Adrenal gland (tissue), 19 donors: ENCODE data around the gene ZNF829. TPM values are rescaled to one million over a fixed set of nuclear protein-coding genes. Genes with fewer than 3 reads are reported as not detected.

Experiments
- DNase-seq, 7 donors: peaks; one replicate each; pipeline ENCODE4 v3.0.0-alpha.2; 2019 to 2020
- H3K27ac ChIP-seq, 5 donors: fragments of 200-600 bp; sonication (generic) in 4 of 5; 1 replicate in 3 of 5; 2 replicates in 2 of 5; pipeline versions ENCODE4 v1.5.1 to v1.8.0; 2016 to 2020; ENCODE audit warnings: mild to moderate bottlenecking in 1 of 5
- H3K27me3 ChIP-seq: fragments of 200-600 bp; 2 replicates; pipeline ENCODE4 v1.8.0; 2021
- H3K36me3 ChIP-seq, 2 donors: fragments of 200-600 bp; replicated peaks in 1 of 2; 1 replicate in 1 of 2; 2 replicates in 1 of 2; pipeline versions ENCODE4 v1.5.1 to v1.8.0; 2018 to 2022
- H3K4me1 ChIP-seq, 2 donors: fragments of 200-600 bp; replicated peaks in 1 of 2; 1 replicate in 1 of 2; 2 replicates in 1 of 2; pipeline versions ENCODE4 v1.5.1 to v1.8.0; 2018 to 2021
- H3K4me3 ChIP-seq, 4 donors: fragments of 200-600 bp; sonication (generic) in 3 of 4; one replicate each; pipeline ENCODE4 v1.5.1; 2016 to 2018
- H3K9me3 ChIP-seq, 3 donors: fragments of 200-600 bp; sonication (generic) in 1 of 3; replicated peaks in 1 of 3; 1 replicate in 2 of 3; 2 replicates in 1 of 3; pipeline versions ENCODE4 v1.5.1 to v1.8.0; 2016 to 2021
- POLR2A ChIP-seq, 2 donors: fragments of 450-650 bp; IDR thresholded peaks; one replicate each; pipeline ENCODE4 v1.6.1; 2017; ENCODE audit warnings: antibody characterized with exemption in 2 of 2, mild to moderate bottlenecking in 2 of 2, moderate library complexity in 1 of 2
- WGBS, 4 donors: extraction: QIAGEN DNeasy Blood & Tissue Kit in 2 of 4; methylation state at CpG; one replicate each; pipeline versions ENCODE4 v1.1.5 to v1.1.7; 2013 to 2017; 5-methylcytosine and 5-hydroxymethylcytosine counted together
- intact Hi-C, 2 donors: fragments of 100-400 bp; cut with DNase I; formaldehyde crosslinking; loops; one replicate each; pipeline versions ENCODE4 v1.14.1 to v1.15.0; 2022 to 2023
- long read RNA-seq, 10 donors: library from polyadenylated mRNA in 3 of 10; unstranded in 2 of 10; stranded (forward) in 1 of 10; transcript quantifications; one replicate each; pipeline ENCODE4 v2.0.0 and lab custom pipeline, GENCODE V29; 2021 to 2026
- polyA plus RNA-seq, 3 donors: library from polyadenylated mRNA; stranded (reverse); fragments of 200-250 nt in 2 of 3; fragments of 350-450 nt in 1 of 3; fragmentation: Illumina TruSeq in 1 of 3; extraction: RNeasy Lipid Tissue Mini Kit (QIAGEN cat#74804) in 1 of 3; gene quantifications; one replicate each; pipeline ENCODE4 v1.2.3, GENCODE V29; 2013 to 2014
- total RNA-seq, 9 donors: library from RNA; depleted of rRNA in 4 of 9; stranded (reverse); fragments of >200 nt in 4 of 9; fragments of 120-200 nt in 1 of 9; fragmentation: NEBNext Ultra II Directional in 1 of 9; extraction: Animal tissue kit (Norgen Biotek cat#: 25700) in 1 of 9; gene quantifications; one replicate each; pipeline versions ENCODE4 v1.1.0 to v1.2.4, GENCODE V29; 2013 to 2023
- TF ChIP-seq, protein P1 (sequence below), 6 experiments: fragments of 450-650 bp in 4 of 6; fragments of 200-600 bp in 2 of 6; sonication (generic) in 1 of 6; IDR thresholded peaks; 1 replicate in 5 of 6; 2 replicates in 1 of 6; pipeline versions ENCODE4 v1.5.1 to v1.8.0; 2016 to 2021; ENCODE audit warnings: antibody characterized with exemption in 6 of 6, mild to moderate bottlenecking in 2 of 6, moderate library complexity in 1 of 6
- donor health status: healthy with polysubstance abuse.
- donor health status: Bipolar disorder and iron deficiency.
- donor health status: DM: yes; HTN: yes; CAD: no.
- donor health status: DM: no; HTN: no; CAD: no.
- donor health status: DM: no; HTN: no; CAD: no.
- donor health status: DM: yes; HTN: yes; CAD: no.

Gene ZNF829
- 1 to 10 TPM; 3.3 to 6.2 (median 4.2) TPM for total RNA-seq
- 1 to 10 TPM in 1 of 3 donors, under 1 TPM in 2; 0.64 to 4.3 (median 0.97) TPM for polyA plus RNA-seq
- long read RNA-seq, donor 1 = 0 reads
- long read RNA-seq, donor 2 = 0 reads
- long read RNA-seq, donor 3, partial matches to known transcripts = 0 of 1 reads
- long read RNA-seq, donor 3, other reads (novel, unspliced or antisense) = 0 of 1 reads
- long read RNA-seq, donor 4, partial matches to known transcripts = 0 of 1 reads
- long read RNA-seq, donor 4, other reads (novel, unspliced or antisense) = 1 of 1 reads
- long read RNA-seq, donor 5, partial matches to known transcripts = 0 of 1 reads
- long read RNA-seq, donor 5, other reads (novel, unspliced or antisense) = 1 of 1 reads
- long read RNA-seq, donor 6, partial matches to known transcripts = 0 of 1 reads
- long read RNA-seq, donor 6, other reads (novel, unspliced or antisense) = 1 of 1 reads
- long read RNA-seq, donor 7 = 0 reads
- long read RNA-seq, donor 8 = 0 reads
- long read RNA-seq, donor 9, partial matches to known transcripts = 0 of 1 reads
- long read RNA-seq, donor 9, other reads (novel, unspliced or antisense) = 0 of 1 reads
- long read RNA-seq, donor 10 = 0 reads

DNA sequence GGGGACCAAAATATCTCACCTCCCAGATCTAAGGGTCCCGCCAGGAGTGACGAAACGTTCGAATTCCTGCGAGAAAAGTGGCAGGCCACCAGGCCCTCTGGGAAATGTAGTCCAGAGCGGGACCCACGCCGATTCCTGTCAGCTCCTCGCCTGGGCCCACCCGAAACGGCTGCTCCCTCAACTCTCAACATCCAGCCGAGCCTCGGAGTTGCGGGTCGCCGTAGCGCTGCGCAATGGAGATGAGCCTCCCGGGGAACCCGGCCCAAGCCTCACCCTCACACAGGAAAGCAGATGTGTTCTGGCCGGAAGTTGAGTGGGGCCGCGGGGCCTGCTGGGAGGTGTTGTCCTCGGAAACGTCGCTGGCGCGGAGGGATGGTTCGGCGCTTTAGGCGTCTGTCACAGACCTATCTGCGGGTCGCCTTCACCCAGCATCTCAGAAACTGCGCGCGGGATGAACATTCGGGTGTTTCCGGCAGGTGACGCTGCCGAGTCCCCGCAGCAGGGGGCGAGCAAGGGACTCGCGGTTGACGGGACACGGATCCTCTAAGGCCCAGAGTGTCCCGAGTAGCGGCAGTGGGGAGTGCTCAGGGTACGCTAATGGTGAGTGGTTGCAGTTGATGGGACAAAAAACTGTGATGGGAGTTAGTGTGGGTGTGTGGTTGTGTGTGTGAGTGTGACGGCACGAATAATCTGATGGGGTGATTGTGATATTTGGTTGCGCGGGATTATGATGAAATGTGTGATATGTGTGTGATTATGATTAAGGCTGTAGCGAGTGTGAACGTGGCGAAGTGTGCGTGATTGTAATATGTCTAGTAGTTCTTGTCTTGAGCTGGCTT lies at the start of gene ZNF829, which contains the start of gene ZNF568:
ZNF829 (minus strand) TSS at position 300 of the 839 bp plus-strand sequence. CDS start 1,124 bp downstream, outside the sequence.
ZNF568 (plus strand) TSS at position 341 of the 839 bp plus-strand sequence. CDS start 6,439 bp downstream, outside the sequence.
- peak within 1 kb of the TSS; percentile 57 to 90 (median 86) for H3K4me3 ChIP-seq
- intact Hi-C loops = no loop called here
- no peaks in the 10 kb centered on the region for H3K27me3 ChIP-seq
- H3K36me3 ChIP-seq = peaks cover 0 to 14% of the 10 kb centered on the region in 2 donors
- no peaks in the 10 kb centered on the region for H3K9me3 ChIP-seq
- H3K27ac ChIP-seq = peak within 1 kb of the TSS; percentile 77 to 99 (median 90)
- peaks cover 8 to 10% of the 10 kb centered on the region in 2 donors for H3K4me1 ChIP-seq
- peak; percentile 90 to 96 (median 94) for DNase-seq
- 0 to 1% (median 0%) methylated on average over 34 to 57 of the region's 57 CpGs for WGBS, 4 donors
- TF ChIP-seq, protein P1, sequence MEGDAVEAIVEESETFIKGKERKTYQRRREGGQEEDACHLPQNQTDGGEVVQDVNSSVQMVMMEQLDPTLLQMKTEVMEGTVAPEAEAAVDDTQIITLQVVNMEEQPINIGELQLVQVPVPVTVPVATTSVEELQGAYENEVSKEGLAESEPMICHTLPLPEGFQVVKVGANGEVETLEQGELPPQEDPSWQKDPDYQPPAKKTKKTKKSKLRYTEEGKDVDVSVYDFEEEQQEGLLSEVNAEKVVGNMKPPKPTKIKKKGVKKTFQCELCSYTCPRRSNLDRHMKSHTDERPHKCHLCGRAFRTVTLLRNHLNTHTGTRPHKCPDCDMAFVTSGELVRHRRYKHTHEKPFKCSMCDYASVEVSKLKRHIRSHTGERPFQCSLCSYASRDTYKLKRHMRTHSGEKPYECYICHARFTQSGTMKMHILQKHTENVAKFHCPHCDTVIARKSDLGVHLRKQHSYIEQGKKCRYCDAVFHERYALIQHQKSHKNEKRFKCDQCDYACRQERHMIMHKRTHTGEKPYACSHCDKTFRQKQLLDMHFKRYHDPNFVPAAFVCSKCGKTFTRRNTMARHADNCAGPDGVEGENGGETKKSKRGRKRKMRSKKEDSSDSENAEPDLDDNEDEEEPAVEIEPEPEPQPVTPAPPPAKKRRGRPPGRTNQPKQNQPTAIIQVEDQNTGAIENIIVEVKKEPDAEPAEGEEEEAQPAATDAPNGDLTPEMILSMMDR (IDR thresholded peaks at IDR 0.05) = peak; percentile 34 to 74 (median 68)
- peak; percentile 5 to 68 for TF ChIP-seq POLR2A (IDR thresholded peaks at IDR 0.05)

DNA sequence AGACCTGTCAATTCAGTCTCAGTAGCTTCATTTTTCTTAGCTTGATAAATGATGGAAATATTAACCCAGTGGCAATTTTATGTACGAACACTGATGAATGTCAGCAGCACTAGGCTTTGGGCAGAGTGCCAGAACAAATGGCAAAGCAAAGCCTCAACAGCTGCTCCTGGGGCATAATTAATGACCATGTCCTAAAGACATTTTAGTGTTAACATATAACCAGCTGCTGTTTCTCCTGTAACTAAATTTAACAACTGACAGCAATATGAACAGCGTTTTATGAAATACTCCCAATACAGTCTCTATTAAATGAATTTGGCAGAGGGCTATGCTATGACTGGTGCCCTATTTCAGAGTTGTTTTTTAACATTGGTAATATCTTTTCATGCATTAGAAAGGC lies 47.2 kb upstream of the ZNF829 start:
- 17 to 57% (median 40%) methylated on average over 2 of the region's 2 CpGs for WGBS, 4 donors
- intact Hi-C loops = no loop called here
- H3K27ac ChIP-seq = no peak overlapping the region
- no peaks in the 10 kb centered on the region for H3K4me1 ChIP-seq
- DNase-seq = no peak
- H3K27me3 ChIP-seq = no peaks in the 10 kb centered on the region
- no peak overlapping the region for H3K4me3 ChIP-seq
- no peaks in the 10 kb centered on the region for H3K36me3 ChIP-seq
- peaks cover 0 to 23% (median 0%) of the 10 kb centered on the region in 3 donors for H3K9me3 ChIP-seq
- no peak for TF ChIP-seq POLR2A (IDR thresholded peaks at IDR 0.05)
- TF ChIP-seq, protein P1 (IDR thresholded peaks at IDR 0.05) = no peak

DNA sequence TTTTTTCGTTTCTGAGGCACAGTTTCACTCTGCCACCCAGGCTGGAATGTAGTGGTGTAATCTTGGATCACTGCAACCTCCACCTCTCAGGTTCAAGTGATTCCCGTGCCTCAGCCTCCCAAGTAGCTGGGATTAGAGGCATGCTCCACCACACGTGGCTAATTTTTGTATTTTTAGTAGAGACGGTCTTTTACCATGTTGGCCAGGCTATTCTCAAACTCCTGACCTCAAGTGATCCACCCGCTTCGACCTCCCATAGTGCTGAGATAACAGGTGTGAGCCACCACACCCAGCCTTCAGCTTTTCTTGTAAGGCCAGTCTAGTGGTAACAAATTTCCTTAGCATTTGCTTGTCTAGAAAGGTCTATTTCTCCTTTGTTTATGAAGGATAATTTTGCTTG lies 46.3 kb upstream of the ZNF829 start:
- TF ChIP-seq, protein P1 (IDR thresholded peaks at IDR 0.05) = no peak
- no peak for TF ChIP-seq POLR2A (IDR thresholded peaks at IDR 0.05)
- no peaks in the 10 kb centered on the region for H3K4me1 ChIP-seq
- no peak overlapping the region for H3K4me3 ChIP-seq
- H3K9me3 ChIP-seq = peaks cover 0 to 23% (median 0%) of the 10 kb centered on the region in 3 donors
- intact Hi-C loops = no loop called here
- no peaks in the 10 kb centered on the region for H3K36me3 ChIP-seq
- no peak for DNase-seq
- no peak overlapping the region for H3K27ac ChIP-seq
- WGBS, 4 donors = 82 to 89% (median 87%) methylated on average over 6 of the region's 6 CpGs
- no peaks in the 10 kb centered on the region for H3K27me3 ChIP-seq
